K562 (cell line): ENCODE data around the gene PHKG2. TPM values are rescaled to one million over a fixed set of nuclear protein-coding genes. Genes with fewer than 3 reads are reported as not detected.

Source experiments
- ATAC-seq: fragments of 200-7000 bp; cut with Tn5 transposase; 3 replicates; pipeline ENCODE4 v1.9.1; 2020; ENCODE audit warnings: moderate library complexity
- BruUV-seq: library from RNA; stranded (reverse); fragments of 400-500 nt; replicated peaks from 2 replicates; lab custom pipeline; 2021; lab: Mats Ljungman, UMichigan
- CTCF ChIA-PET: fragments of 300-600 bp; formaldehyde crosslinking; extraction: SDS; loops from one replicate; lab custom pipeline; 2021; ENCODE audit warnings: low intra/inter-chr PET ratio; lab: Yijun Ruan, JAX
- POLR2A ChIA-PET: fragments of 300-600, 350-650 bp; sonication (Branson Sonifier 250); formaldehyde crosslinking; extraction: SDS; loops from one replicate; lab custom pipeline; 2021; ENCODE audit warnings: antibody characterized with exemption, inconsistent platforms; lab: Yijun Ruan, JAX
- DNase-seq, 4 experiments: peaks; one replicate each; pipeline versions ENCODE4 v3.0.0 to v3.0.0-alpha.2; 2011 to 2018; ENCODE audit warnings: low spot score in 3 of 4, mixed read lengths in 3 of 4; ENCODE audit errors: extremely low read depth in 1 of 4
- FAIRE-seq: peaks from 2 replicates; lab custom pipeline; 2011; peaks lifted over from hg19 to GRCh38; lab: Jason Lieb, UNC
- H2AFZ ChIP-seq: 2 replicates; pipeline ENCODE4 v1.6.0; 2011; ENCODE audit warnings: low read depth, low read length, control low read depth, inconsistent platforms
- H3K27ac ChIP-seq: fragments of 200-600 bp; 3 replicates; pipeline ENCODE4 v1.8.0; 2011; ENCODE audit warnings: low read depth, mild to moderate bottlenecking, control low read depth, inconsistent platforms, low read length, moderate library complexity, mixed read lengths; ENCODE audit errors: extremely low read depth
- H3K27me3 ChIP-seq, 2 experiments: fragments of 300-600 bp in 1 of 2; 2 replicates in 1 of 2; 3 replicates in 1 of 2; pipeline versions ENCODE4 v1.6.0 to v1.8.0; 2011; ENCODE audit warnings: inconsistent platforms in 2 of 2, low read length in 2 of 2, mild to moderate bottlenecking in 1 of 2, mixed read lengths in 1 of 2, moderate library complexity in 1 of 2; ENCODE audit not compliant: control insufficient read depth in 2 of 2, insufficient read depth in 2 of 2
- H3K36me3 ChIP-seq: fragments of 300-600 bp; 3 replicates; pipeline ENCODE4 v1.8.0; 2011; ENCODE audit warnings: mild to moderate bottlenecking, low read length, inconsistent platforms; ENCODE audit not compliant: control insufficient read depth, insufficient read depth
- H3K4me1 ChIP-seq, 2 experiments: fragments of 200-600 bp in 1 of 2; replicated peaks in 1 of 2; 2 replicates in 1 of 2; 3 replicates in 1 of 2; pipeline versions ENCODE4 v1.5.1 to v1.8.0; 2011; ENCODE audit warnings: inconsistent platforms in 2 of 2, low read length in 2 of 2, mild to moderate bottlenecking in 1 of 2, mixed read lengths in 1 of 2, moderate library complexity in 1 of 2; ENCODE audit not compliant: control insufficient read depth in 2 of 2, insufficient read depth in 2 of 2
- H3K4me2 ChIP-seq: 2 replicates; pipeline ENCODE4 v1.6.1; 2011; ENCODE audit warnings: low read length, control low read depth, inconsistent platforms, mixed read lengths; ENCODE audit not compliant: insufficient read depth
- H3K4me3 ChIP-seq: fragments of 200-600 bp; sonication (generic), shearing (Covaris generic); 2 replicates; pipeline ENCODE4 v1.5.1; 2016; ENCODE audit warnings: control low read depth, inconsistent platforms
- H3K79me2 ChIP-seq: fragments of 200-600 bp; 3 replicates; pipeline ENCODE4 v1.8.0; 2011; ENCODE audit warnings: low read length, inconsistent platforms; ENCODE audit not compliant: control insufficient read depth, insufficient read depth
- H3K9ac ChIP-seq, 2 experiments: 2 replicates each; pipeline versions ENCODE4 v1.6.0 to v1.6.1; 2011; ENCODE audit warnings: low read depth in 2 of 2, low read length in 2 of 2, control low read depth in 1 of 2, inconsistent platforms in 1 of 2, mild to moderate bottlenecking in 1 of 2, mixed read lengths in 1 of 2; ENCODE audit not compliant: insufficient read depth in 1 of 2
- H3K9me1 ChIP-seq: one replicate; pipeline ENCODE4 v1.6.0; 2011; ENCODE audit warnings: inconsistent platforms, mild to moderate bottlenecking, low read length, moderate library complexity; ENCODE audit not compliant: control insufficient read depth, insufficient read depth
- H3K9me3 ChIP-seq: replicated peaks from 2 replicates; pipeline ENCODE4 v1.5.1; 2011; ENCODE audit warnings: low read depth, low read length, inconsistent platforms; ENCODE audit not compliant: control insufficient read depth, insufficient read depth
- H4K20me1 ChIP-seq: replicated peaks from 2 replicates; pipeline ENCODE4 v1.6.1; 2011; ENCODE audit warnings: low read length, inconsistent platforms, mixed read lengths; ENCODE audit not compliant: control insufficient read depth, insufficient read depth
- KAT7 ChIP-seq: sonication (generic); formaldehyde crosslinking; IDR thresholded peaks from 2 replicates; pipeline ENCODE4 v1.8.0; 2022; ENCODE audit warnings: missing genetic modification reagents, mild to moderate bottlenecking, borderline replicate concordance
- KDM2B ChIP-seq: fragments of 250-450 bp; sonication (Bioruptor Pico); IDR thresholded peaks from 2 replicates; pipeline ENCODE4 v1.8.0; 2021; ENCODE audit warnings: mild to moderate bottlenecking, moderate library complexity
- PKNOX1 ChIP-seq: fragments of 450-650 bp; IDR thresholded peaks from 2 replicates; pipeline ENCODE4 v1.6.1; 2016
- USF1 ChIP-seq: sonication (generic); formaldehyde crosslinking; IDR thresholded peaks from 2 replicates; pipeline ENCODE4 v1.9.0; 2022; ENCODE audit warnings: mild to moderate bottlenecking, missing genetic modification reagents
- YY1 ChIP-seq, 3 experiments: IDR thresholded peaks; 2 replicates each; pipeline ENCODE4 v1.6.1; 2011; ENCODE audit warnings: low read length in 2 of 3, mild to moderate bottlenecking in 2 of 3, moderate library complexity in 2 of 3, borderline replicate concordance in 1 of 3, control low read depth in 1 of 3, low read depth in 1 of 3; ENCODE audit not compliant: insufficient read depth in 3 of 3, insufficient replicate concordance in 2 of 3, control insufficient read depth in 1 of 3, insufficient read length in 1 of 3; ENCODE audit errors: extremely low read depth in 1 of 3
- ZNF184 ChIP-seq: sonication (generic); formaldehyde crosslinking; IDR thresholded peaks from 2 replicates; pipeline ENCODE4 v1.5.0; 2020; ENCODE audit warnings: missing genetic modification reagents
- WGBS: fragments of 100-300 bp; shearing (Covaris generic); methylation state at CpG from one replicate; pipeline ENCODE4 v1.1.6; 2016; ENCODE audit warnings: low coverage, mixed read lengths; ENCODE audit not compliant: insufficient coverage; ENCODE audit errors: missing lambda C conversion rate; 5-methylcytosine and 5-hydroxymethylcytosine counted together
- in situ Hi-C: fragments of 300-500 bp; cut with MboI; formaldehyde crosslinking; loops from 4 replicates; pipeline ENCODE4 v1.15.0; 2018; ENCODE audit warnings: inconsistent platforms, mixed read lengths
- intact Hi-C: fragments of 100-400 bp; cut with micrococcal nuclease; formaldehyde crosslinking; loops from 2 replicates; pipeline ENCODE4 v1.14.2; 2022
- polyA plus RNA-seq, 8 experiments: library from polyadenylated mRNA; depleted of rRNA in 4 of 8; stranded (reverse) in 5 of 8; unstranded in 3 of 8; fragments of >200 nt; fragmentation: Nextera tagmentation in 2 of 8; fragmentation: Illumina TruSeq in 1 of 8; extraction: Ambion mirVana in 2 of 8; extraction: Trizol in 1 of 8; gene quantifications; 2 replicates each; pipeline versions ENCODE4 v1.2.1 to v1.2.3, GENCODE V29; 2011 to 2014; ENCODE audit warnings: inconsistent platforms in 1 of 8, missing spikeins in 1 of 8
- total RNA-seq, 7 experiments: library from RNA; depleted of rRNA in 6 of 7; stranded (reverse); fragments of >200 nt in 6 of 7; fragmentation: Illumina TruSeq in 2 of 7; extraction: Trizol in 2 of 7; gene quantifications; 2 replicates each; pipeline versions ENCODE4 v1.2.1 to v1.2.3, GENCODE V29; 2011 to 2021; ENCODE audit warnings: low replicate concordance in 1 of 7

PHKG2 gene
- total and polyA plus RNA-seq, 9 of the 15 experiments (the other 6 are each of a cell fraction or from before 2014, with no cell fraction given) = 5.8 to 54.2 (median 30.7) TPM

- WGBS = 34% methylated on average over 11 of the region's 11 CpGs
- no peaks in the 10 kb centered on the region for H3K9me1 ChIP-seq
- H2AFZ ChIP-seq = peak overlapping the region; percentile 95
- H3K9ac ChIP-seq = peak overlapping the region; percentile 88 to 98
- H3K4me1 ChIP-seq = peaks cover 14 to 26% of the 10 kb centered on the region in 2 experiments; a peak in 4 of 5 replicates
- no peaks in the 10 kb centered on the region for H3K27me3 ChIP-seq
- in situ Hi-C loops (no loop called here), intact Hi-C loops (loop anchor here (1.0 kb wide), 1 partner anchor 18 kb away; no protein-coding TSS in a partner anchor)
- peak overlapping the region; percentile 87 for H3K27ac ChIP-seq
- H3K4me3 ChIP-seq = peak overlapping the region; percentile 73
- TF ChIP-seq YY1 (IDR thresholded peaks at IDR 0.05; ENCODE audit: borderline replicate concordance in 1 of 3, control insufficient read depth in 1 of 3, extremely low read depth in 1 of 3, insufficient read depth in 3 of 3, insufficient read length in 1 of 3, insufficient replicate concordance in 2 of 3, low read depth in 1 of 3, low read length in 2 of 3) (peak in 1 of 3 experiments; percentile 40), KDM2B (CRISPR knock-in tag) (no peak), PKNOX1 (no peak), KAT7 (0 out of 2 replicates have a peak, but pooled peaks have one; percentile 4), USF1 (CRISPR knock-in tag) (no peak), ZNF184 (CRISPR knock-in tag) (no peak)
- TSS peak; percentile 78 for BruUV-seq
- peak; percentile 5 for ATAC-seq
- CTCF ChIA-PET = no interaction called here
- H3K9me3 ChIP-seq = no peaks in the 10 kb centered on the region
- peak overlapping the region; percentile 86 for H3K4me2 ChIP-seq
- peaks cover 25% of the 10 kb centered on the region; the same call in 1 of the 3 replicates for H3K36me3 ChIP-seq
- POLR2A ChIA-PET = interaction anchor here (1.0 to 2.7 kb wide), 6 partner anchors 9 to 18 kb away, joined by 3 to 12 read pairs (median 7); no protein-coding TSS in a partner anchor
- H3K79me2 ChIP-seq = peaks cover 27% of the 10 kb centered on the region
- FAIRE-seq = peak; percentile 56
- no peak for DNase-seq
- no peaks in the 10 kb centered on the region for H4K20me1 ChIP-seq
These were observed 39.6 kb downstream of the PHKG2 start for GRCh38 chr16:30787613-30788378.
